Fibroblast of lung (primary cell): ENCODE data around the gene CR1. TPM values are rescaled to one million over a fixed set of nuclear protein-coding genes. Genes with fewer than 3 reads are reported as not detected.

Source experiments
- DNase-seq, 2 donors: peaks; one replicate each; pipeline versions ENCODE4 v3.0.0 to v3.0.0-alpha.2; 2010; ENCODE audit warnings: low read depth in 2 of 2
- H2AFZ ChIP-seq: 2 replicates; pipeline ENCODE4 v1.5.1; 2012; ENCODE audit warnings: low read length, control low read depth, inconsistent platforms
- H3K27ac ChIP-seq: 2 replicates; pipeline ENCODE4 v1.5.1; 2011; ENCODE audit warnings: low read length, control low read depth; ENCODE audit not compliant: insufficient read depth
- H3K27me3 ChIP-seq: 2 replicates; pipeline ENCODE4 v1.5.1; 2011; ENCODE audit warnings: mild to moderate bottlenecking, low read length; ENCODE audit not compliant: control insufficient read depth, insufficient read depth
- H3K36me3 ChIP-seq: 2 replicates; pipeline ENCODE4 v1.5.1; 2011; ENCODE audit warnings: low read length; ENCODE audit not compliant: control insufficient read depth, insufficient read depth
- H3K4me1 ChIP-seq: 2 replicates; pipeline ENCODE4 v1.5.1; 2011; ENCODE audit warnings: low read length; ENCODE audit not compliant: control insufficient read depth, insufficient read depth; ENCODE audit errors: extremely low read depth
- H3K4me2 ChIP-seq: 2 replicates; pipeline ENCODE4 v1.5.1; 2011; ENCODE audit warnings: low read length, control low read depth; ENCODE audit not compliant: insufficient read depth; ENCODE audit errors: extremely low read depth
- H3K4me3 ChIP-seq, 4 experiments: fragments of 200-600 bp in 1 of 4; sonication (generic) in 1 of 4; replicated peaks in 1 of 4; 2 replicates each; pipeline ENCODE4 v1.5.1; 2011 to 2016; ENCODE audit warnings: low read length in 4 of 4, low read depth in 3 of 4, mild to moderate bottlenecking in 3 of 4, control low read depth in 2 of 4, inconsistent platforms in 1 of 4, mixed read lengths in 1 of 4; ENCODE audit not compliant: insufficient read depth in 1 of 4; ENCODE audit errors: control extremely low read depth in 1 of 4
- H3K79me2 ChIP-seq: 2 replicates; pipeline ENCODE4 v1.5.1; 2012; ENCODE audit warnings: mild to moderate bottlenecking, low read length, inconsistent platforms; ENCODE audit not compliant: control insufficient read depth, insufficient read depth
- H3K9ac ChIP-seq: 2 replicates; pipeline ENCODE4 v1.5.1; 2011; ENCODE audit warnings: mild to moderate bottlenecking, low read length, control low read depth; ENCODE audit not compliant: insufficient read depth
- H3K9me3 ChIP-seq: 2 replicates; pipeline ENCODE4 v1.5.1; 2012; ENCODE audit warnings: low read depth, low read length; ENCODE audit not compliant: control insufficient read depth, insufficient read depth
- H4K20me1 ChIP-seq: 2 replicates; pipeline ENCODE4 v1.5.1; 2011; ENCODE audit warnings: low read length; ENCODE audit not compliant: control insufficient read depth, insufficient read depth; ENCODE audit errors: extremely low read depth
- EZH2 ChIP-seq: IDR thresholded peaks from 2 replicates; pipeline ENCODE4 v1.5.1; 2012; ENCODE audit warnings: low read length, control low read depth, mild to moderate bottlenecking; ENCODE audit errors: missing control alignments
- polyA plus RNA-seq, 2 donors: library from polyadenylated mRNA; depleted of rRNA in 1 of 2; stranded (reverse) in 1 of 2; unstranded in 1 of 2; fragments of >200 nt; gene quantifications; 2 replicates each; pipeline ENCODE4 v1.2.1, GENCODE V29; 2011 to 2012; ENCODE audit warnings: missing spikeins in 1 of 2
- total RNA-seq: library from RNA; depleted of rRNA; stranded (reverse); fragments of >200 nt; gene quantifications from 2 replicates; pipeline ENCODE4 v1.2.1, GENCODE V29; 2014
- TF ChIP-seq, protein P1 (sequence below), 2 donors: IDR thresholded peaks in 1 of 2; conservative IDR thresholded peaks in 1 of 2; 1 replicate in 1 of 2; 2 replicates in 1 of 2; pipeline ENCODE4 v1.5.1; 2011 to 2012; ENCODE audit warnings: low read length in 2 of 2, control low read depth in 1 of 2, inconsistent platforms in 1 of 2, low read depth in 1 of 2, mild to moderate bottlenecking in 1 of 2

Gene CR1
- total and polyA plus RNA-seq, 2 donors (not counting 1 experiment from before 2014, with no cell fraction given): not detected

DNA sequence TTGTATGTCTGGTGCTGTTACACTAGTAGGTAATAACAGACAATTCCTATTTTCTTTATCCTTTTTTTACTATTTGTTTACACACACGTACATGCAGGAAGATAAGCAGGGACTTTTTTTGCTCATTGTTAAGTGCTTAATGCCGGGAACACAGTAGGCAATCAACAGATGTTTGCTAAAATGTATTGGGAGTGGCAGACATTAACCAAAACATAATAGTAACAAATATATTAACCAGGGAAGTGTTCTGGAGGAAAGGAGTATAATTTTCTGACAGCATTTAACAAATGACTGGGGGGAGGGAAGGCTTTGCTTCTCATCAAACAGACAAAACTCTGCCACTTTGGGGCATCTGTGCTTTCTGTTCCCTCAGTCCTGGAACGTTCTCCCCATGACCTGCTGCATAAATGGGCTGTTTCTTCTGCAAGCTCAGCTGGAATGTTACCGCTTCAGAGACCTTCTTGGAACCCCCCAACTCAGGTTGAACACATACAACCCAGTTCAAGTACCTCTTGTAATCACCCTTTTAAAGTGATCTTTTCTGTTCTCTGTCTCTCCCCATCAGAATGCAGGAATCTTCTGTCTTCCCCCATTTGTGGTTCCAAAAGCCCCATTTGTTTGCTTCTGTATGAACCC is 151.1 kb downstream of the CR1 start:
- Histone ChIP-seq H3K4me1 (no peaks in the 10 kb centered on the region), H3K36me3 (no peaks in the 10 kb centered on the region), H3K9me3 (no peaks in the 10 kb centered on the region), H3K27me3 (peaks cover 8% of the 10 kb centered on the region), H4K20me1 (no peaks in the 10 kb centered on the region), H2AFZ (no peak overlapping the region), H3K9ac (no peak overlapping the region), H3K79me2 (no peaks in the 10 kb centered on the region), H3K27ac (no peak overlapping the region), H3K4me2 (no peak overlapping the region), H3K4me3 (no peak overlapping the region)
- TF ChIP-seq EZH2: no peak
- TF ChIP-seq, protein P1, sequence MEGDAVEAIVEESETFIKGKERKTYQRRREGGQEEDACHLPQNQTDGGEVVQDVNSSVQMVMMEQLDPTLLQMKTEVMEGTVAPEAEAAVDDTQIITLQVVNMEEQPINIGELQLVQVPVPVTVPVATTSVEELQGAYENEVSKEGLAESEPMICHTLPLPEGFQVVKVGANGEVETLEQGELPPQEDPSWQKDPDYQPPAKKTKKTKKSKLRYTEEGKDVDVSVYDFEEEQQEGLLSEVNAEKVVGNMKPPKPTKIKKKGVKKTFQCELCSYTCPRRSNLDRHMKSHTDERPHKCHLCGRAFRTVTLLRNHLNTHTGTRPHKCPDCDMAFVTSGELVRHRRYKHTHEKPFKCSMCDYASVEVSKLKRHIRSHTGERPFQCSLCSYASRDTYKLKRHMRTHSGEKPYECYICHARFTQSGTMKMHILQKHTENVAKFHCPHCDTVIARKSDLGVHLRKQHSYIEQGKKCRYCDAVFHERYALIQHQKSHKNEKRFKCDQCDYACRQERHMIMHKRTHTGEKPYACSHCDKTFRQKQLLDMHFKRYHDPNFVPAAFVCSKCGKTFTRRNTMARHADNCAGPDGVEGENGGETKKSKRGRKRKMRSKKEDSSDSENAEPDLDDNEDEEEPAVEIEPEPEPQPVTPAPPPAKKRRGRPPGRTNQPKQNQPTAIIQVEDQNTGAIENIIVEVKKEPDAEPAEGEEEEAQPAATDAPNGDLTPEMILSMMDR (conservative IDR thresholded peaks at IDR 0.05 in 1 of 2, IDR thresholded peaks at IDR 0.05 in 1 of 2; ENCODE audit: low read depth in 1 of 2, low read length in 2 of 2): no peak
- no peak for DNase-seq

DNA sequence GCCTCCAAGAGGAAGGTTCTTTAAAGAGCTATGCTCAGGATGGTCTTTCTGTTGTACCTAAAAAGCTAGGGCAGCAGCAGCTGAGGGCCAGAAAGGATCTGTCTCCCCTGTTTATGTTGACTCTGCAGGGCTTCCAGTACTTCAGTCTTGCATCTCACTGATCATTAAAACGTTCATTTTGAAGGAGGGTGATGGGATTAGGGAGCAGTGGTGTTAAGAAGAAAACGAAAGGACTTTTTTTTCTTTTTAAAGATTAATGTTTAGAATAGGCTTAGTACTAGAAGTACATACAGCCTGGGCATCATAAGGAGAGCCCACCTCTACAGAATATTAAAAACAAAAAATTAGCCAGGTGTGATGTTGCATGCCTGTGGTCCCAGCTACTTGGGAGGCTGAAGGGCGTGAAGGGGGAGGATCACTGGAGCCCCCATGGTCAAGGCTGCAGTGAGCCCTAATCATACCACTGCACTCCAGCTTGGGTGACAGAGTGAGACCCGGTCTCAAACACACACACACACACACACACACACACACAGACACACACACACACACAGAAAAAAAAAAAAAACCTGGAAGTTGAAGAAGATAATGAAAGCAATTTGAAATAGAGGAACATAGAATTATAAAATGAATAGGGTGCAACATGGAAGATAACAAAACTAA is 151.8 kb downstream of the CR1 start:
- DNase-seq: no peak
- Histone ChIP-seq H3K9ac (no peak overlapping the region), H3K4me2 (no peak overlapping the region), H2AFZ (no peak overlapping the region), H3K9me3 (no peaks in the 10 kb centered on the region), H3K4me1 (no peaks in the 10 kb centered on the region), H3K36me3 (no peaks in the 10 kb centered on the region), H3K27me3 (peaks cover 8% of the 10 kb centered on the region), H3K27ac (no peak overlapping the region), H3K4me3 (no peak overlapping the region), H3K79me2 (no peaks in the 10 kb centered on the region), H4K20me1 (no peaks in the 10 kb centered on the region)
- TF ChIP-seq, protein P1 (conservative IDR thresholded peaks at IDR 0.05 in 1 of 2, IDR thresholded peaks at IDR 0.05 in 1 of 2; ENCODE audit: low read depth in 1 of 2, low read length in 2 of 2): no peak
- no peak for TF ChIP-seq EZH2

DNA sequence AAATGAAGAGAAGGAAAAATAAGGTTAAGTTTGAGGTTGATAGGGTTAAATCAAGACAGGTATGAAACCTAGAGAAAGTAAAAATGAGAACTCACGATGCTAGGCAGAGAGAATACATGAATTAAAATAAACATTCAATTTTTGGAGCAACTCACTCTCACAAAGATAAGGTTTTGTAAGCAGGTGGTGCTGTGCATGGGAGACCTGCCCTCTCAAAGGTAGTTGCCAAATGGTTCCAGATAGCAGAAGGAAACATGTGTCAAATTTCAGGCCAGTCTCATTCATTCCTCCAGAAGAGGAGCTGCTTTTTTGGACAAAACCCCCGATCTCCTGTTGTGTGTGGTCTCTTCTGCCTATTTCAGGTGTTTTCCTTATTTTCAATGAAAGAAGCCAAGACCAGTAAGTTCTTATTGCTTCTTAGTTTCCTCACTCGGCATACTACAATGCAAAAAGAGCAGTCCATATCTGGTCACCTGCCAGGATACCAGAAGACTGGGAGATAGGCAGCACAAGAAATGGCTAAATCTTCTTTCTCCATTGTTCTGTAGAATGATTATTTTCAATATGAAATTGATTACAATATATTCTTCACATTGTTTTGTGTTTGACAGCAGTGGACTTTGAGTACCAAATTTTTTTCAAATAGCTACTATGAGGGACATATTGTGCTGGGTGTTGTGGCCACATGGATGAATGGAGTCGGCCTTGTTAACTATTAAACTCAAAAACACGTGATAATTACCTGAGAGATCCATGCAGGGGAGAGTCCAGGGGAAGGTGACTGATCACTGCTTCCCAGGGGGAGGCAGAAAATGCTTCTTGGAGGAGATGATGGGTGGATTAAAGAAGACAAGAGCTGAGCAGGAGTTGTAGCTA is 152.6 kb downstream of the CR1 start:
- no peak for DNase-seq
- Histone ChIP-seq H3K4me3 (no peak overlapping the region), H4K20me1 (no peaks in the 10 kb centered on the region), H2AFZ (no peak overlapping the region), H3K4me1 (no peaks in the 10 kb centered on the region), H3K36me3 (no peaks in the 10 kb centered on the region), H3K27ac (no peak overlapping the region), H3K4me2 (no peak overlapping the region), H3K79me2 (no peaks in the 10 kb centered on the region), H3K9me3 (no peaks in the 10 kb centered on the region), H3K27me3 (peaks cover 8% of the 10 kb centered on the region), H3K9ac (no peak overlapping the region)
- TF ChIP-seq, protein P1 (conservative IDR thresholded peaks at IDR 0.05 in 1 of 2, IDR thresholded peaks at IDR 0.05 in 1 of 2; ENCODE audit: low read depth in 1 of 2, low read length in 2 of 2): no peak
- TF ChIP-seq EZH2: no peak
